HUES64 (cell line): ENCODE data around the gene MLC1.

Experiments used
- H3K27ac ChIP-seq: 2 replicates; pipeline ENCODE4 v1.7.0; 2013; ENCODE audit warnings: low read depth, low read length, inconsistent platforms
- H3K27me3 ChIP-seq: 2 replicates; pipeline ENCODE4 v1.6.1; 2013; ENCODE audit warnings: mild to moderate bottlenecking, low read length; ENCODE audit not compliant: insufficient read depth
- H3K36me3 ChIP-seq: 2 replicates; pipeline ENCODE4 v1.6.1; 2013; ENCODE audit warnings: mild to moderate bottlenecking, low read length; ENCODE audit not compliant: insufficient read depth
- H3K4me1 ChIP-seq: 2 replicates; pipeline ENCODE4 v1.6.1; 2013; ENCODE audit warnings: mild to moderate bottlenecking, low read length, moderate library complexity; ENCODE audit not compliant: insufficient read depth
- H3K4me3 ChIP-seq: 2 replicates; pipeline ENCODE4 v1.5.1; 2013; ENCODE audit warnings: mild to moderate bottlenecking, low read length, moderate library complexity
- H3K9ac ChIP-seq: 2 replicates; pipeline ENCODE4 v1.6.1; 2013; ENCODE audit warnings: mild to moderate bottlenecking, low read depth, low read length
- H3K9me3 ChIP-seq: 2 replicates; pipeline ENCODE4 v1.6.1; 2013; ENCODE audit warnings: low read depth, low read length; ENCODE audit not compliant: insufficient read depth
- WGBS: fragments of 150-250, 120-280 bp; methylation state at CpG from one replicate; pipeline ENCODE4 v1.1.7; 2013; ENCODE audit warnings: missing lambda C conversion rate; 5-methylcytosine and 5-hydroxymethylcytosine counted together

Gene MLC1

DNA sequence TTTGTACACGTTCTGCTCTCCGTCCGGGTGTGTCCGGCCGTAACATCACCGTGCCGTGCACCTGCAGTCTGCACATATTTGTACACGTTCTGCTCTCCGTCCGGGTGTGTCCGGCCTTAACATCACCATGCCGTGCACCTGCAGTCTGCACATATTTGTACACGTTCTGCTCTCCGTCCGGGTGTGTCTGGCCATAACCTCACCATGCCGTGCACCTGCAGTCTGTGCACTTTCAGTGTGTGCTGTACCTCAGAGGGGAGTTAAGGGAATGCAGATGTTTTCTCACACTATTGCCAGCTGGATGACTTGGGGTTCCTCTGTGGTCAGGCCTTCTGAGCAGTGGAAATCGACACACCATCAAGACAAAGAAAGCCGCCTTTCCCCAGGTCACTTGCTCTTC lies 31.4 kb downstream of the MLC1 start:
- Histone ChIP-seq H3K36me3 (no peaks in the 10 kb centered on the region), H3K4me3 (no peak overlapping the region), H3K27me3 (peaks cover 14% of the 10 kb centered on the region), H3K4me1 (no peaks in the 10 kb centered on the region), H3K9ac (no peak overlapping the region), H3K27ac (no peak overlapping the region), H3K9me3 (no peaks in the 10 kb centered on the region)
- 94% methylated on average over 18 of the region's 18 CpGs for WGBS

DNA sequence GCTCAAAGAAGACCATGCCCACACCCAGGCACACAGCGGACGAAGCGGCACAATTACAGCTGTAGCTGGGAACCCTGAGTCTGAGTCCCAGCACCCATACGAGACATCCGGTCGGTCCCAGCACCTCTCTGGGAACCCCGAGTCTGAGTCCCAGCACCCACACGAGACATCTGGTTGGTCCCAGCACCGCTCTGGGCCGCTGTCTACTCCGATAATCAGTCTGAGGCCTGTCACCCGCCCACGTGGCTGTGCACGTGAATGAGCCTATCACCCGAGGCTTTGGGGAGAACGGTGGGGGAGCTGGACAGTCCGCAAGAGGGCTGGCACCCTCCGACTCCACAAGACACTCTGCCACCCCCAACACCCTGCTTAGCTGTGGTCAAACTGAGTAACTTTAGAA lies 33.3 kb downstream of the MLC1 start:
- WGBS: 92% methylated on average over 17 of the region's 18 CpGs
- no peaks in the 10 kb centered on the region for H3K27me3 ChIP-seq

DNA sequence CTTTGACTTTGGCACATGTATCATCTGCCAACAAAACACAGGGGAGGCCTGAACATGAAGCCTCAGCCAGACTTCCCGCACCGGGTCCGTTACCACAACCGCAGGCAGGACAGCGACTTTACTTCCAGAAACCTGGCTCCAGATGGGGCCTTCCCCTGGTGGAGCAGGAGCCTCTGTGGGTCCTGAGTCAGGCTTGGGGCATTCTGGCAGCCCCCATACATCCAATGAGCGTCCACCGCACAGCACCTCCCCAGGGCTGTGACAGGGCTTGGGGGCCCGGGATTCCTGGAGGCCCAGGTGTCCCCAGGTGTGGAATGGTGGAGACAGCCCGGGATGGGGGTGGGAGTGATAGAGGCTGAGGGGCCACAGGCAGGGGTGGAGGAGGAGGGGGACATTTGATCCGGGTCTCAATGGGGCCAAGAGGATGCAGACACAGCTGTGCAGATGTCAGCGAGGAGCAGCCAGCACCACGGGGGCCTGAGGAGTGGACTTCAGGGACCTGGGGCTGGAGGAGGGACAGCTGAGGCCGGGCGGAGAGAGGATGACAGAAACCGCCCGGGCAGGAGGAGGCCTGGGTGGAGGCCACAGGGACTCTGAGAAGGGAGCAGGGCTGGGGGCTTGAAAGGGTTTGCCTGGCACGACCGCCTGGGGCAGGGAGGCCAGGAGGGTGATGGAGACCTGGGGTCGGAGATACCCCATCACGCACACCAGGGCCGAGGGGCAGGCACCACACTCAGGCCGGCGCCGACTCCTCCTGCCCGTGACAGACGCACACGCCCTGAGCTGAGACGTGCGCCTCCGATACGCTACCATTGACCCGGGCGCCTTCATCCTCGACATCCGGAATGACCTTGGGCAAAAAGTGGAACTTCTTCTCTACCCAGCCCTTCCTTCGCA lies 35.7 kb downstream of the MLC1 start:
- 94% methylated on average over 36 of the region's 36 CpGs for WGBS
- H3K9ac ChIP-seq: no peak overlapping the region
- no peaks in the 10 kb centered on the region for H3K27me3 ChIP-seq
- no peaks in the 10 kb centered on the region for H3K4me1 ChIP-seq
- no peak overlapping the region for H3K27ac ChIP-seq
- H3K4me3 ChIP-seq: no peak overlapping the region
- no peaks in the 10 kb centered on the region for H3K36me3 ChIP-seq
- no peaks in the 10 kb centered on the region for H3K9me3 ChIP-seq

More for the DNA sequence above, 33.3 kb downstream of the MLC1 start:
- no peak overlapping the region for H3K4me3 ChIP-seq
- H3K4me1 ChIP-seq: no peaks in the 10 kb centered on the region
- H3K36me3 ChIP-seq: no peaks in the 10 kb centered on the region
- no peak overlapping the region for H3K27ac ChIP-seq
- no peaks in the 10 kb centered on the region for H3K9me3 ChIP-seq
- no peak overlapping the region for H3K9ac ChIP-seq

DNA sequence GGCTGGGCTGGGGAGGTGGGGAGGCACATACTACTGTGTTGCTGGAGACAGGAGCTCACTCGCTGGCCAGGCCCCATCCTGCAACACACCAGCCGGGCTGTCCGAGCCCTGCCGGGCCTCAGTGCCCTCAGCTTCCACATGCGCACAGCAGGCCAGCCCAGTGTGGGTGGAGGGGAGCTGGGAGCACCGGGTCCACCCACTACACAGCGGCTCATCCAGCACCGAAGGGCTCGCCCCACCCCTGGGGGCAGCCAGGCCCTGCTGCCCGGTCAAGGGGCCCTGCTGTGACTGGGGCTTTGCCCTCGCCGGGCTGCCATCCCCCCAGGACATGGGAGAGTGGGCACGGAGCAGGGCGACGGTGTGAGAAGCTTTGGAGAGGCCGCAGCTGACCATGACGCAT lies 36.4 kb downstream of the MLC1 start:
- no peak overlapping the region for H3K9ac ChIP-seq
- no peak overlapping the region for H3K27ac ChIP-seq
- H3K4me1 ChIP-seq: no peaks in the 10 kb centered on the region
- H3K9me3 ChIP-seq: no peaks in the 10 kb centered on the region
- 90% methylated on average over 17 of the region's 17 CpGs for WGBS
- no peak overlapping the region for H3K4me3 ChIP-seq
- no peaks in the 10 kb centered on the region for H3K36me3 ChIP-seq
- no peaks in the 10 kb centered on the region for H3K27me3 ChIP-seq

DNA sequence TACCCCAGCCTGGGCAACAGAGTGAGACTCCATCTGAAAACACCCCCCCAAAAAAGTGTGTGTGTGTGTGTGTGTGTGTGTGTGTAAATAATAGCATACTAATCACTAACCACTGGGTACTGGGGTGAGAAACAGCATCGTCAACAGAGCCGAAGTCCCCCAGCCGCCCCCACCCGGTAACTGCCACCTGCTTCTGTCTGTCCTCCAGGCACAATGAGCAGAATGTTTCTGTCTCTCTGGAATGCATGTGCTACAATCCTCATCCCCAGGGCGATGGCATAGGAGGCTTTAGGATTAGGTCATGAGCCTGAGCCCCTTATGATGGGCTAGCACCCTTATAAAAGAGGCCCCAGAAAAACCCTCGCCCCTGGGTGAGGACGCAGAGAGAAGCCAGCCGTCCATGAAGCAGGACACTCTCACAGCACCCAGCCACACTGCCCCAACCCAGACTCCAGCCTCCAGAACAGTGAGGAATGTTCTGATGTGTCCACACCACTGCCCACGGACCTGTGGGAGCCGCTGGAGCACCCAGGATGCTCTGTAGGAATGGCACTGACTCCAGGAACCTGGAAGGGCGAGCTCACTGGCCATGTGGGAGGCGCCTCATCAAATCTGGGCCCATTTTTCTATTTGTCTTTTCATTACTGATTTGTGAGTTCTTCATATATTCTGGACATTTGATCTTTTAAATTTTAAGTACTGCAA lies 37.0 kb downstream of the MLC1 start:
- H3K9ac ChIP-seq: no peak overlapping the region
- no peaks in the 10 kb centered on the region for H3K27me3 ChIP-seq
- H3K4me1 ChIP-seq: no peaks in the 10 kb centered on the region
- H3K27ac ChIP-seq: no peak overlapping the region
- no peaks in the 10 kb centered on the region for H3K36me3 ChIP-seq
- WGBS: 91% methylated on average over 12 of the region's 12 CpGs
- H3K9me3 ChIP-seq: no peaks in the 10 kb centered on the region
- no peak overlapping the region for H3K4me3 ChIP-seq

DNA sequence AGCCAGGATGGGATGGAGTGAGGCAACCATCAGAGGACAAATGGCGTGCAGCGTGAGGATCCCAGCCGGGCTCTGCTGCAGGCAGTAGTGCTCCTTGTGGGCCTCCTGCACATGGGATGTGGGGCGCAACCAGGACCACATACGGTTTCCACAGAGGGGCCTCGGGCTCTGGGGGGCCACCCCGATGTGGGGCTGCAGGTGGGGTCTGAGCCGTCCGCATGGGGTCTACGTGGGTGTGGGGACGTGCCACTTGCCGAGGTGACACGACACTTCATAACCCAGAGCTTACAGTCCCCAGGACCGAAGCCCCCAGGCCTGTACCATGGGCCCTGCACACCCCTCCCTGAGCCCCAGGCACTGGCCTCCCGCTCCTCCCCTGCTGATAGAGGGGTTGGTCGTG lies 37.9 kb downstream of the MLC1 start:
- Histone ChIP-seq H3K9ac (no peak overlapping the region), H3K4me1 (no peaks in the 10 kb centered on the region), H3K9me3 (no peaks in the 10 kb centered on the region), H3K27ac (no peak overlapping the region), H3K36me3 (no peaks in the 10 kb centered on the region), H3K4me3 (no peak overlapping the region), H3K27me3 (no peaks in the 10 kb centered on the region)
- WGBS: 93% methylated on average over 16 of the region's 16 CpGs

DNA sequence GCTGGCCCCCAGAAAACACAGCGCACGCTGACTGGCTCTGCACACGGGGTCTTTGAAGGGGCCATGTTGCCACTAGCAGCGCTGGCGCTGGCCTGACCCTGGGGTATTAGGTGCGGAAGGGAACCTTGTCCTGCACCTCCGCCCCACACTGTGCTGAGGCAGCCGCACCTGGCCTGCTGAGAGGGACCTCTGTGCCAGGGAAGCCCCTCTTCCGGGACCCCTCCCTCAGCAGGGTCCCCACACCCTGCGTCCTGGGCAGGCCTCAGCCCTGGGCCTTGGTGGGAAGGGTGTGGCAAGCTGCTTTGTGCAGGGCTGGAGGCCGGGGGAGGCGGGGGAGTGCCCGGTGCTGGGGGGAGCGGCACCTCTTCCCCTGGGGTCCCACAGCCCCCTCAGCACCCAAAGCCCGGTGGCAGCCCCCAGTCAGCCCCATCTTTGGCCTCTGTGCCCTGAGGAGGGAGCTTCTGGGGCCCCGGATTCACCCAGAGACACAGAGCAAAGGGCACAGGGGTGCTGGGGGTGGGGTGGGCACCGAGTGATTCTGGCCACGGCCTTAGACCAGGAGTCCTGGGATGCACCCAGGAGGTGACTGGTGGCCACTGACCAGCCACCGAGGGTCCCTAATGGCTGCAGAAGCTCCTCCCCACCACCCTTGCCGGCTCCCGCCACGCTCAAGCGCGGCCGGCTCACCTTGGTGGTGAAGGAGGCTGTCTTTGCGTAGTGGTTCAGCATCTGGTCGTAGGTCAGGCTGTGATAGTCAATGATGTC lies 38.6 kb downstream of the MLC1 start:
- WGBS: 92% methylated on average over 27 of the region's 27 CpGs
- Histone ChIP-seq H3K4me3 (no peak overlapping the region), H3K4me1 (no peaks in the 10 kb centered on the region), H3K9me3 (no peaks in the 10 kb centered on the region), H3K27me3 (no peaks in the 10 kb centered on the region), H3K9ac (no peak overlapping the region), H3K36me3 (no peaks in the 10 kb centered on the region), H3K27ac (no peak overlapping the region)

DNA sequence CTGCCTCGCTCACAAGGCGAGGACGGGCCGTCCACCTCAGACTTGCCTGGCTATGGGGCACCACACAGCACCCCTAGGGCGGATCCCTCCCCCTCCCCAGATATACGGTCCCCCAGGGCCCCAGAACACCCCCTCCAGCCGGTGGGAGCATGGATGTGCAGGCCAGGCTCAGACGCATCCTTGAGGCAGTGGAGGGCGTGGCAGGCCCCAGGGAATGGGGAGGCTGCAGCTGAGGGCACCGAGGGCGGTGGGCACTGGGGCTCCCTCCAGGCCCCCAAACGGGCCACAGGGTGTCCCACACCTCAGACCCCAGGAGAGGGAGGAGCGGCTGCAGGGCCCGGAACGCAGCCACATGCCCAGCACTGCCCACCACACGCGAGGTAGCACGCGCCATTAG lies 39.2 kb downstream of the MLC1 start:
- Histone ChIP-seq H3K36me3 (no peaks in the 10 kb centered on the region), H3K9me3 (no peaks in the 10 kb centered on the region), H3K27me3 (0 out of 2 replicates have a peak, but pooled peaks cover 3% of the 10 kb centered on the region), H3K4me1 (no peaks in the 10 kb centered on the region), H3K4me3 (no peak overlapping the region), H3K27ac (no peak overlapping the region), H3K9ac (no peak overlapping the region)
- 87% methylated on average over 19 of the region's 19 CpGs for WGBS

DNA sequence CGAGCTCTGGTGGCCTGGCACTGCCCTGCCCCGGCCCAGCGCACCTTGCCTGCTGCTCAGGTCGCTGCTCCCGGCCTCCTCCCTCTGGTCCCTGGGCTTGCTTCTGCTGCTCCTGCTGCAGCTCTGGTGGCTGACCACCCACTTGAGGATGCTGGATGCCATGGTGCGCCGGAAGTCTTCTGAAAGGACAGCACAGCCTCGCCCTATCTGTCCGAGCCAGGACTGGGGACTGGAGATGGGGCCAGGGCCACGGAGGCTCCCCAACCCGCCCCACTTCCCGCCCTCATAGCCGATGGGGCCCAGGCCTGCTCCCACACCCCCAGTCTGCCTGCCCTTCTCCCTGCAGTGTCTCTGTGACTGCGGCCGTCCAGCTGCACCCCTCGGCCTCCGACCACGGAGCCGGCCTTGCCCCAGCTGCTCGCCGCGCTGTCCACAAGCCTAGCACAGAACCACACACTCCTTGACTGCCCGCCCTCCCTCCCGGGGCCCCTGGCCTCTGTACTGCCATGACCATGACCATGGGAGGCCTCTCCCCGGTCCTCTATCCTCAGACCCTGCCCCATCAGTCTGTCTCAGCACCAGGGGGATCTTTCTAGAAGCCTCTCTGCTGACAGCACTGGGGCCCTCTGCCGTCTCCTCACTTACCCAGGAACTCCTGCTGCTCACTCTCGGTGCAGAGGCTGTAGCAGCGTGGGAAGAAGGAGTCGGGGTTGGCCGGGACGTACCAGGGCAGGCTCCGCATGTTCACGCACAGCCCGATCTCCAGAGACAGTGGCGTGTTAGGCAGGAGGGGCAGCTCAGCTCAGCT lies 39.8 kb downstream of the MLC1 start:
- Histone ChIP-seq H3K9me3 (no peaks in the 10 kb centered on the region), H3K27ac (no peak overlapping the region), H3K4me1 (no peaks in the 10 kb centered on the region), H3K4me3 (no peak overlapping the region), H3K36me3 (no peaks in the 10 kb centered on the region), H3K9ac (no peak overlapping the region), H3K27me3 (0 out of 2 replicates have a peak, but pooled peaks cover 3% of the 10 kb centered on the region)
- WGBS: 92% methylated on average over 35 of the region's 35 CpGs

DNA sequence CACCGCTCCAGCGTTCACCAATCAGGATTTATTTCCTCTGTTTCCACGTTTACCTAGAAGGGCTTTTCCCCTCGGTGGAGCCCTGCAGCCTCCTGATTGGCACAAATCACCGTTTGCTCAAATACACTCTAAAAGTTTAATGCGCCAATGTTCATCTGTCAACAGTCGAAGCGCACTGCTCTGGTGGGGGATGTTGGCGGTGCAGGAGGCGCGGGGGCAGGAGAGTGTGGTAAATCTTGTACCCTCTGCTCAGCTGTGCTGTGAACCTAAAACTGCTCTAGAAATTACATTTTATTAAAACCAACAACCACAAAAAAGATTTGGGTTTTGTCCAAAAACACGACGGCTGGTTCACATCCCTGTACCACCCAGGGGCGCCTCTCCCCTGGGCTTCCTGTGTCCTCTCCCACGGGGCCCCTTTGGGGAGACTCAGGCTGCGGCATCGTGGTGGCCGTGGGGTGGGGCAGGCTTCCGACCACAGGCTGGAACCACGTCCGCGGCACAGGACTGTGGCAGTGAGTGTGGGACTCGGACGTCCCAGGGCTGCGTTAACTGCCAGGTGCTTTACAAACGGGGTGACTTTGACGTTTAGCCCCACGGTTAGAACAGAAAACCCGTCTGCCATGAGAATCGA lies 40.6 kb downstream of the MLC1 start:
- no peaks in the 10 kb centered on the region for H3K4me1 ChIP-seq
- H3K27ac ChIP-seq: no peak overlapping the region
- H3K4me3 ChIP-seq: no peak overlapping the region
- no peaks in the 10 kb centered on the region for H3K9me3 ChIP-seq
- 0 out of 2 replicates have a peak, but pooled peaks cover 3% of the 10 kb centered on the region for H3K27me3 ChIP-seq
- H3K9ac ChIP-seq: no peak overlapping the region
- H3K36me3 ChIP-seq: no peaks in the 10 kb centered on the region
- WGBS: 91% methylated on average over 30 of the region's 30 CpGs
